Activated CD8-positive, alpha-beta memory T cell treated with anti-CD3 and anti-CD28 coated beads, Interleukin-2, amount 50 U/mL, for 4 hours (primary cell): ENCODE measurements around the gene MOCS1.
"Not testable (repeated sequence)": the region's sequence is repeated elsewhere in the genome, so short reads cannot be mapped to it uniquely, and the experiment has no call there.

Source experiments
- DNase-seq: peaks from one replicate; pipeline ENCODE4 v3.0.0-alpha.2; 2020

Gene MOCS1

DNA sequence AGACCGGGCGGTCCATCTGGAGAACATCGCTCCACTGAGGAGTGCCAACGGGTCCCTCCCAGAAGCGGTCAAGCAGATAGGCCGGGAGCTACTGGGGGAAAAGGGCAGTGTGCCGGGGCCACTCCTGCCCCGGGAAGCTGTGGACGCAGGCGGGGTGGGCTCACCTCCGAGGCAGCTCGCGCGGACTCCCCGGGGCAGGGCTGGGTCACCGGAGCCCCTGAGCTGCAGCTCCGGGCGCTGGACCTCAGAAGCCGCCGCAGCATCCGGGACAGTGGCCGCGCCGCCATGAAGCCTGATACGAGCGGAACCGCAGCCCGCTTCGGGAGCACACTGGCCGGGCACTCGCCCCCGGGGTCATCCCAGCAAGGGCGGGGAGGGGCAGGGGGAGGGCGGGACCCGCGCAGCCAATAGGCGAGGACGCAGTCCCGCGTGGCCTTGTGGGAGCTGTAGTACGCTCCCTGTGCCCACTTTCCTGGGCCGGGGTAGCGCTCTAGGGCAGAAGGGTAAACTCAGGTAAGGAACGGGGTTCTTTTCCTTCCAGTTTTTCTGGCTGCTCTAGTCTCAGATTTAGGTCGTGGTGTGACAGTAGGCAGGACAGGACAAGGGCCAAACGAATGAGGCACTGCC is at the start of gene MOCS1:
MOCS1 (minus strand) TSS at position 332 of the 627 bp plus-strand sequence; CDS start at position 287, 45 bp downstream.
- peak; percentile 51 for DNase-seq

DNA sequence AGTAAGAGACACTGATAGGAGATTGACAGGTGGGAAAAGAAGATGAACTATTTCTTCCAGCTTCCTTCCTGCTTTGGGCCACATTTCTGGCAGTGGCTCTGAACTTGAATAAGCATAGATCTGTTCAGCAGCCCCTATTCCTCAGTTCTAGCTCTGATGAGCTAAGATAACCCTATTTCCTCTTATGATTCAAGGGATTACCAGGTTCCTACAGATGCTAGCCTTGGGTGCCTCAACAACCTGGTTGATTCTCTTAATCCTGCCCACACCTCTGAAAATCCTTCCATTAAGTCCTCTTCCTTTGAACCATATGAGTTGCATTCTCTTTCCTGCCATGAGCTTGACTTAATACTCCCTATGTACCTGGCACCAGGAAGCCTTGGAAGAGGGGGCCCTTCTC is 49.8 kb upstream of the MOCS1 start:
- DNase-seq, result no peak

DNA sequence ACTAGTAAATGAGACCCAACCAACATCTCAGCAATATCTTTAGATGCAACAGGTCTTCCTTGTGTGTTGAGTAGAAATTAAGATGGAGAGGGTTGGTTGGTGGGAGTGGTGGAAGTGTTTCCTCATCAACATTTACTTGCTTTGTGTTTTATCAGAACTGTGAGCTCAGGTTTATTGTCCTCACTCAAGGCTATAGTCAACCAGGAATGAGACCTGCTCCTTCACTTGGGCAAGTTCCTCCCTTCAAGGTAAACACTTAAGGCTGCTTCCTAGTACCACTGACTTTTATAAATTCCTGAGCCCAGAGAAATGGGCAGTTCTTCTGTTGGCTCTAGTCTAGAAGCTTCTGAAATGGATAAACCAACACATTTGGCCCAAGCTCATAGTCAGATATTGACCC is 48.9 kb upstream of the MOCS1 start:
- DNase-seq, result no peak

DNA sequence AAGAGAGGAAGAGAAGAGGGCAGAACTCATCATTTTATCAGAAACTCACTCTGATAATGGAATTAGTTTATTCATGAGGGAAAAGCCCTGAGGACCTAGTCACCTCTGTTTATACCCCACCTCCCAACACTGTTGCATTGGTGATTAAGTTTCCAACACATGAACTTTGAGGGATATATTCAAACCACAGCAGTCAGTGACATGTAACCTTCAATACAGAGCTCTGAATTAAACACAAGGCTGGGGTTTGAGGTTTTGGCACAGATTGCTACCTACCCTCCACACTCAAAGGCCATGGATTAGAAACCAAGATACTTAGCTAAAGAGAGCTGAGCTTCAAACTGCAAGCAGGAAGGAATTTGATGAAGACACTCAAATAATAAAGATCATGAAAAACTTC is 48.5 kb upstream of the MOCS1 start:
- DNase-seq, result no peak

DNA sequence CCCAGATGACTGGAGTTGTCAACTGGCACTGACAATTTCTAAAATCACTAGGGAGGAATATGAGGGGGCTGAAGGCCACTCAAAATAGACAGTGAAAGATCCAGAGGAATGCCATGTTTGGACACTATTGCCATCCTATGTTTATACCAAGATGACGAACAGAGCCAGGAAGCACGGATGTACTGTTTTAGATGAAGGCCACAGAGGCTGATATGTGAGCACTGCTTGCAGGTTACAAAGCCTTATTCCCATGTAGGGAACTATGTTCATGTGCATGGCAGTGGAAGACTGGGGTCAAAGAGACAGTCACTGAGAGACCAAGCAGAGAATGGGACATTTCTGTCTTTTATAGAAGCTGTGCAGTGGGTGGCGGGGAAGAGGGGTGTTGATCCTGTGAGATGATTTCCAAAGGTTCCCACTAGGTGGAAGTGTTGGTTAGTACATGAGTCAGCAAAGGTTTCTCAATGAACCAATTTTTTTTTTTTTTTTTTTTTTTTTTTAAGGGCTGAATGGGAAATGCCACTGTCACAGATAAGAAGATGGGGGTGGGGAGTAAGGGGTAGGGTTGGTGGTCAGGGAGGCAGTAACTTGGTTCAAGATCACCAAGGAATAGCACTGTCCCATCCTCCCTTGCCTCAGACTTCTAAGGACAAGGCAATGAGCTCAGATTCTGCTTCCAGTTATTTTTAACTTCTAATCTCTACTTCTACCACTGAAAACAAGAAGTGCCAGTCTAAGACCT is 46.7 kb upstream of the MOCS1 start:
- no peak for DNase-seq

DNA sequence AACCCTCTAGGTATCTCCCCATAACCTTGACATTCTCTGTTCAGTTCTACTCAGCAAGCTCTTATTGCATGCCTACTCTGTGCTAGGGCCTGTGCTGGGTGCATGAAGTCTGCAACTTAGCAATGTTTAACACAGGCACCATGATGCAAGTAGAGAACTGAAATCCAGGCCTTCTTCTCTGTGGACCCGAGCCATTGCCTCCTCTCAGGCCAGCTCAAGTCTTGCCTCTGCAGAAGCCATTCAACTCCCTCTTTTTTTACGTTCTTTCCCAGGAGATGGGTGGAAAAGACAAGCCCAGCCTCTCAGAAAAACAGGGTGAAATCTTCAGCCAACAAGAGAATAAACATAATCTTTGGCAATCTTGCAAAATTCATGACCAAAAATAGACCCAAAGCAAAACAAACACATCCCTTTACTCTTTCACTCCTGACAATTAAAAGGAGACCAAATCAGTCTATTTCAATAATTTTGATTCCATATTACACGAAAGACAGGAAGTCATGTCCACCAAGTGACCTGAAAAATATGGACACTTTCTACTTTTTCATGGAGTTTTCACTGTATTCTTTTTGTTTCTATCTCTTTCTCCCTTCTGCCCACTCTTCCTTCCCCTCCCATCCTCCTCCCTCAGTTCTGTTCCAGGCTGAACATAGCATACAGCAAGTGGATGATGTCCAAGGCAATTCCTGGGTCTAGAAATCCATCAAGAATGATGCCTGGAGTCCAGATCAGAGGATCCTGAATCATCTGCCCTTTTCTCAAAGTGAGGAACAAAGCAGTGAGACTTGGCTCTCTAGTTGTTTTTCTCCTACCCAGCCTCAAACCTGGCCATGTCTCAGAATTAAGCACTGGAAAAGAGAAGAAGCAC is 45.4 kb upstream of the MOCS1 start:
- DNase-seq, result no peak

DNA sequence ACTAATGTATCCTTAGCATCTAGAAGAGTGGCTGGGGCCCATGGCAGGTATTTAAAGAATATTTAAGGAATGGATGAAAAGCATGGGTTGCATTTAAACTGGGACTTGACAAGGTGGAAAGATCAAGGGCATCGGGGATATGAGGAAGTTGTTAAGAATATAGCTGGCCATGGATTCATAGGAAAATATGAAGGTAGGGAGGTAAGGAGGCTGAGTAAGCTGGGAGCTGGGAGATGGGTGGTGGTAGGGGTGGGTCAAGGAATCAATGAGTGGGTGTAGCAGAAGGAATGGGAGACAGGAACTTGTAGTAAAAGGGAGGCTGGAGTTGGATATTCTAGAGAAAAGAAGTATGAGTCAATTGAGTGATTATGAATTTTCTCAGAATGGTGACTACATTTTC is 44.0 kb upstream of the MOCS1 start:
- DNase-seq, result no peak

DNA sequence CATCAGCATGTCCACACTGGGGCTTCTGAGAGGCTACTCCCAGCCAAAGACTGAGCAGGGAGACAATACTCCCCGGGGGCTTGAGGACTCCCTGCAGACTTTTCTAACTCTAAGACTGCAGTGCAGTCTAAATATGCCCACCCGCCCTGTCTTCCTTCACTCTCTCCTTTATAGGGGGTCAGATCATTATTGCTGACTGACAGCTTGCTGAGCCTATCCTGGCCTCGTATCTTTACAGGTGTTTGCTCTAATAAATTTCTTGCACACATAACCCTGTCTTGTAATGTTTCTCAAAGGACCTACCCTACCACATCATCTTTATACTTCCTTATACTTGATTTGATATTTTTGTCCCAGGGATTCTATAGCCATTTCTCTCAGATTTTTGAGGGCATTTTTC is 39.4 kb upstream of the MOCS1 start:
- no peak for DNase-seq

DNA sequence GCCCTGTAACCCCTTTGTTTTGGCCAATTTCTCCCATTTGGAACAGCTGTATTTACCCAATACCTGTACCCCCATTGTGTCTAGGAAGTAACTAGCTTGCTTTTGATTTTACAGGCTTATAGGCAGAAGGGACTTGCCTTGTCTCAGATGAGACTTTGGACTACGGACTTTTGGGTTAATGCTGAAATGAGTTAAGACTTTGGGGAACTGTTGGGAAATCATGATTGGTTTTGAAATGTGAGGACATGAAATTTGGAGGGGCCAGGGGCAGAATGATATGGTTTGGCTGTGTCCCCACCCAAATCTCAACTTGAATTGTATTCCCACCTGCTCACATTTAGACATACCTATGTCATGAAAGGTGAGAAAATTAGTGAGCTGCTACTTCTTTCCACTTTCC is 38.5 kb upstream of the MOCS1 start:
- DNase-seq, result not testable (repeated sequence)

DNA sequence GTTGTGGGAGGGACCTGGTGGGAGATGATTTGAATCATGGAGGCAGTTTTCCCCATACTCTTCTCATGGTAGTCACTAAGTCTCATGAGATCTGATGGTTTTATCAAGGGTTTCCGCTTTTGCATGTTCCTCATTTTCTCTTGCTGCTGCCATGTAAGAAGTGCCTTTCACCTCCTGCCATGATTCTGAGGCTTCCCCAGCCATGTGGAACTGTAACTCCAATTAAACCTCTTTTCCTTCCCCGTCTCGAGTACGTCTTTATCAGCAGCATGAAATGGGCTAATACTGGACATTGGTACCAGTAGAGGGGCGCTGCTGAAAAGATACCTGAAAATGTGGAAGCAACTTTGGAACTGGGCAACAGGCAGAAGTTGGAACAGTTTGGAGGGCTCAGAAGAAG is 36.9 kb upstream of the MOCS1 start:
- not testable (repeated sequence) for DNase-seq

DNA sequence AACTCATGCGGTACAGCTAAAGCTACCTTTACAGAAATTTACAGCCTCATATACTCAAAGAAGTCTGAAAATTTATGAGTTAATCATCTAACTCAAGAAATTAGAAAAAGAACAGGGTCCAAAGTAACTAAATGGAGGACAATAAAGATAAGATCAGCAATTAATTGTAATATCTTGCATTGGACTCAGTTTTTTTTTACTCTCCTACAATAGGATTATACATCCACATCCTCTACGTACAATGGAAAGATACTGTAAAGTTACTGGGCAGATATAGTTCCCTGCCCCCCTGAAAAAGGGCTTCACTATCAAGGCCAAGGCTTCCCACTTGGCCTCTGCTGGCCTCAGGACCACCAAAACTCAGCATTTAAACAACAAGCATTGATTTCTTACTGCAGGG is 31.5 kb upstream of the MOCS1 start:
- no peak for DNase-seq

DNA sequence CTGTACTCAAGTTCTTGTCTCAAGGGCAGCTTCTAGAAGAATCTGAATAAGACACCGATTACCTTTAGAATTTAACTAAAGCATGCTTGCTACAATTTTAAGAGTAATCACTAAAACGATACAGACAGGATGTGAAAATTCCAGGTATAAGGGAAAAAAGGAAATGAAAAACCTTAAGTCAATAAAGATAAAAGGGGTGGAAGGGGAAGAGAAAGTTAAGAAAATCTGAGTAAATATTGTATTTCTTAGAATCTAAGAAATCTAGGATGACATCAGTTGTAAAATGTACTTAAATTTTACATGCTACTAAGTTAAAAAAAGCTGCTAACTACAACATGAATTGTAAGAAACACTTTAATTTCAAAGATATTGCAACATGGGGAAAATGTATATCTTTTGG is 30.3 kb upstream of the MOCS1 start:
- no peak for DNase-seq

DNA sequence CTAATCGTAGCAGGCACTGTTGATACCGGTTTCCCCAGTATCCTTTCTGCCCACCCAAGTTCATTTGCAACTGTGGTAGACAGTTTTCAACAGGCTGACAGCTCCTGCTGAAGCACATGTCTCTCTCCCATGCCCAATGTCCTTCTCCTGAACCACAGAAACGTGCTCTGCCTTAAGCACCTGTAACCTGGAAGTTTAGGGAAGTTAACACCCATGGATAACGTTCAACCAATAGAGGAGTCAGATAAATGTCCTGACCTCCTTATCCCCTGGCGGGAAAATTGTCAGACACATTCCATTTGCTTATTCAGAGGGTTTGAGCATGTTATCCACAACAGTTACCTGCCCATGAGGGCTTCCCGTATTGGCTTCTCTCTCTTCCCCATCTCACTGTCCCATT is 29.8 kb upstream of the MOCS1 start:
- DNase-seq, result no peak

DNA sequence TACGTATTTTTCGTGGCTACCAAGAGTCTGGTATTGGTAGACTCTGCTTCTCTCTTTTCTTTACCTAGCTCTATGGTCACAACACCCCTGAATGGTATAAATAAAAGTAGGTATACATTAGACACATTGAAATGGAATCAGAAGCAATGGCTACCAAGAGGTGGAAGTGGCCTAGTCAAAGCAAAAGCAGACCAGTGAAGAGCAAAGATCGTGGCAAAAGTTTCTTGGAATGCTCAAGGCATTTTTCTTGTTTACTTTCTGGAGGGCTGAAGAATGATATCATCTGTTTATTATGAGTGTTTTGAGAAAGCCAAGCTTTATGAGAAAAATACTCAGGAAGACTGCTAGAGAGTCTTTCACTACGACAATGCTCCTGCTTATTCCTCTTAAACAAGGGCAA is 28.6 kb upstream of the MOCS1 start:
- no peak for DNase-seq

DNA sequence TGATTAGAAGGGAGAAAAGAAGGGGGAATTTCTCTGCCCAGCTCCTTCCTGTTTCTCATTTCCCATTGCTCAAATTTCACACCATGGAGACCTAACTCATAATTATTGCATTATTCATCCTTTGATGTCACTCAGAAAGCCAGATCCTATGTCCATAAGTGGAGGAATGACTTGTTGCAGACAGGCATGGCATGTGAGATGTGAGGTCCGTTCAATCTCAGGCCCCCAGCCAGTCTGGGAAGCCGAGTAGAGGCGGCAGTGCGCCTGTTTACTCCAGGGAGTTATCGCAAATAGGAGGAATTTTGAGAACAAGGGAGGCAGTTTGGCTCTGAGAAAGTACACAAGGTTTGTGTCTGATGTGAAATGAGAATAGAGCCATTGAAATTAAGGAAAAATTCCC is 26.9 kb upstream of the MOCS1 start:
- no peak for DNase-seq

DNA sequence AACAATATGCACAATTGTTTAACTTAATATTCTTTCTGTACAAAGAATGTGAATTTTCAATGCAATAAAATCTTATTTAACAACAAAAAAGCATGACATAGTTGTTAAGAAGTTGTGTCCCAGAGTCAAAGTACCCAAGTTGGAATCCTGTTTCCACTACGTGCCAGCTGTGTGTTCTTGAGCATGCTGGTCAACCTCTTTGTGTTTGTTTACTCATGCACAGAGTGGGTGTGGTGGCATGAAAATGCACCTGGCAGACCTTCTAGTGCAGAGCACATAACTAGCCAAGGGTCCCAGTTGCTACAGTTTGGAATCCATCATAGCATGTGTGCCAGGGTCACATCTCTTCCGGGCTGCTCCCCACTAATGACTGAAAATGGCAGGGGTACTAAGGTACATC is 24.7 kb upstream of the MOCS1 start:
- DNase-seq, result no peak

DNA sequence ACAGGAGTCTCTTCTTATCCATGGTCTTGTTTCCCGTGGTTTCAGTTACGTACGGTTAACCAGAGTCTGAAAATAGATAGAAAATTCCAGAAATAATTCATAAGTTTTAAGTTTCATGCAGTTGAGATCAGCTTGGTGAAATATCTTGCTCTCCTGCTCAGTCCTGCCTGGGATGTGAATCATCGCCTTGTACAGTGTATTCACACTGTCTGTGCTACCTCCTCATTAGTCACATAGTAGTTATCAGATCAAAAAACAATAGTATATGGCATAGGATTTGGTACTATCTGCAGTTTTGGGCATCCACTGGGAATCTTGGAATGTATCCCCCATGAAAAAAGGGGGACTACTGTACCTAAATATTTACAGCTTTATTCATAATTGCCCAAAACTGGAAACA is 22.7 kb upstream of the MOCS1 start:
- no peak for DNase-seq

DNA sequence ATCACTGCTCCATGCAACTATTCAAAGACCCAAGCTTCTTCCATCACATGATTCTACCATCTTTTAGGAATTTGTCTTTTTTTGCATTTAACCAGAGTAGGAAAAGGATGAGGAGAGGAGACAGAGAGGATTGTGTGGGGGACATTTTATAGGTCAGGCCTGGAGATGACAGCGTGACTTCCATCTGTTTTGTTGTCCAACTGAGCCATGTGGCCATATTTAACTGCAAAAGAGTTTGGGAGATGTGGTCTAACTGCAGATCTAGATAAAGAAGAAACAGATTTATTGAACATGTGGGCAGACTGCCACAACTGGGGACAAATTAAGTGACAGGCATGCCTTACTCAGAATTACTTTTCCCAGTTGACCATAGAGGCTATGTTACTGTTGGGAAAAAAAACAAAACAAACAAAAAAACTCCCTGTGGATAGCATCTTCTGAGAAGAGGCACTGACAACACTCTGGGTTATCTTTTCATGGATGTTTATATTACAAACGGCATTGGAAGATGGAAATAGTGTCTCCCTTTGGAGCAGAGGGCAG is 18.9 kb upstream of the MOCS1 start:
- no peak for DNase-seq

DNA sequence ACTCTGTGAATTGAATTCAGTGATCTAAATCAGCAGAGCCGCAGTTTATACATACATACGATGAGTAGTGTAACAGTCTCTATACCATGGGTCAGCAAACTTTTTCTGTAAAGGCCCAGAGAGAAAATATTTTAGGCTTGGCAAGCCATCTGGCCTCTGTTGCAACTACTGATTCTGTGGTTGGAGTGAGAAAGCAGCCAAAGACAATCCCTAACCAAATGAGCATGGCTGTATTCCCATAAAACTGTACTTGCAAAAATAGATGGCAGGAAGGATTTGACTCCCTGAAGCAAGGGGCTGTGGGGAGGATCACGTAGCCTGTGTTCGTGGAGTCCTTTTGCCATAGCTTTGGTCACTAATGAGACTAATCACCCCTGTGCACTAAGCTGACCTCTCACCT is 17.9 kb upstream of the MOCS1 start:
- DNase-seq, result no peak

DNA sequence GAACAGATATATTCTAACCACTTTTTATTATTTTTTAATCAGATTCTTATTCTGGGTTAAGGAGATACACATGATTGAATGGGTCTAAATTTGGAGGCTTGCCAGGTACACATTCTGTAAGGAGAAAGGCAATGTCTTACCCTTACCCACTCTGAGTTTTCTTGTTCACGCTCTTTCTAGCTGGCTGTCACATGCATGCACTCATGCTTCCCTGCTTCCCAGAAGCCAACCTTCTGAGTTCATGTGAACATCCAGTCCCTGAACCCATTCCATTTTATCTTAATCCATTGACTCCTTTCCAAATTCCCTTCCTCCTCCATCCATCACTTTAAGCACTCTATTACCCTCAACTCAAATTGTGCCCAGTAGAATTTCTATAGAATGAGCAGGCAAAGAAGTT is 17.5 kb upstream of the MOCS1 start:
- DNase-seq, result no peak

DNA sequence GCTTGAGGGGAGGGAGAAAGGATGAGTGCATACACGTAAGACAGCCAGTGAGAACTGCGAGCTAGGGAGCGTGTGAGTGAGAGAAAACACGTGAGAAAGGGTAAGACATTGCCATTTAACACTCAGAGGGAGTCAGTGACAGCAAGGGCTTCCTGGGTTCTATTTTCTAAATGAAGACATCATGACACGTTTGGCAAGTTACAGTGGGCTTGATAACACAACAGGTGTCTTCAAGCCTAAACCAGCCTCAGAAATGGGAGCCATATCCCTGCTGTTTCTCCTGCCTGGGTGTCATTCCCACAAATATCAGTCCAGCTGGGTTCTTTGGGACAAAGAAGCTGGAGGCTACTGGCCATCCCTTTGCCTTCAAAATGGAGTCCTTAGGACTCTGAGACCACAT is 16.9 kb upstream of the MOCS1 start:
- no peak for DNase-seq

DNA sequence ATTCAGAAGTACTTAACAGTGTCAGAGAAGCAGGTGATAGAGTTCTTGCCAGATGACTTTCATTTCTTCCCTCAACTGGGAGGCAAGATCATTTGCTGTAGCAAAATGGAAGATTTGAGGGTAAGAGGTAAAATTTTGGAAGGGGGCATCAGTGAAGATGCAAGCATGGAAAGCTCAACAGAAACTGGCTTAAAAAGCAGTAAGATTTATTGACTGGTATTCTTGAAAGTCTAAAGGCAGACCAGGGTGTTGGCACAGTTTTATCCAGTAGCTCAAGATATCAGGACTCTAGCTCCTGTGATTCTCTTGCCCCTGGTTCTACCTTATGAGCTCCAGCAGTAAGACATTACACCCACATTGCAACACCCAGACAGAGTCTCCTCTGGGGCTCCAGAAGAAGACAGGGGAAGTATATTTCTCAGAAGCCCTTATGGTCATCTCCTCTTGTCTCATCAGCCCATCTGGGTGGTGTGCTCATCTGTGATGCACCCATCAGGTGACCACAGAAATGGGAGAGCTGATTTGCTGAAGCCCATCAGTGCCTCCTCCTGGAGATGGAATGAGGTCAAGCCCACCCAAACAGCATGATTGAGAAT is 16.0 kb upstream of the MOCS1 start:
- no peak for DNase-seq

DNA sequence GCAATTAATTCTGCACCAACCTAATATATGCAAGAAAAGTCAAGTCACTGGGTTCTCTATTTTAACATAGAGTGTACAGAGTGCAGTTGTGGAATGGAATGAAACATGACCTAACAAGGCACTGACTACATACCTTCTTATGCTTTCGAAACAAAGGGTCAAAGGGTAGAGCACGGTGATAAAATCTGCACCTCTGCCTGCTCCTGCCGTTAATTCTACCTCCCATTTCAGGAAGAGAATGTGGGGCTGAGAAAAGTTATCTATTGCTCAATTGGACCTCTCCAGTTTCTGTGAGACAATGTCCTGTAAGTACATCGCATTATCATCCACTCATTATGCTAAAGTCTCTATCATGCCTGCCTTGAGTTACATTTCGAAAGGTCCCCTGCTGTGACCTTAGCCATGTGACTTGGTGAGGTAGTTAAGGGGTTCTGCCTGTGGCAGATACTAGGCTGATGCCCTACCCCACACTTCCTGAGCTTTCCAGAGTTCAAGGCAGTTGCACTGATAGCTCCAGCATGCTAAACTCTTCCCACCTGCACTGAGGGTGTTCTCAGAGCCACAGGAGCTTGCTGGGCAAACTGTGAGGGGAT is 14.0 kb upstream of the MOCS1 start:
- DNase-seq, result no peak
